ENCODE measurements around the gene SORCS2. TPM values are rescaled to one million over a fixed set of nuclear protein-coding genes. Genes with fewer than 3 reads are reported as not detected.

SORCS2 gene
- total and polyA plus RNA-seq, 2 of the 8 experiments (the other 6 are each of a cell fraction or from before 2014, with no cell fraction given): 0.36 to 1.8 TPM

- H2BK5ac ChIP-seq (ENCODE audit: low read depth, low read length): no peak overlapping the region
- ChIA-PET CTCF (ENCODE audit: partially characterized antibody) (interaction anchor here (0.9 to 9.5 kb wide), 7 partner anchors 30 to 317 kb away, joined by 3 to 80 read pairs (median 4); partner anchors contain the start of gene SORCS2), POLR2A (ENCODE audit: partially characterized antibody) (no interaction called here)
- no peak overlapping the region for H3K56ac ChIP-seq (replicated peaks; ENCODE audit: insufficient read length, low read depth, low read length)
- H3K36me3 ChIP-seq (ENCODE audit: control insufficient read depth in 2 of 4, insufficient read depth in 4 of 4, low read length in 3 of 4): no peaks in the 10 kb centered on the region
- H3K4me1 ChIP-seq (replicated peaks in 1 of 4; ENCODE audit: control insufficient read depth in 3 of 4, insufficient read depth in 4 of 4, low read length in 3 of 4): peaks cover 0 to 6% (median 5%) of the 10 kb centered on the region in 4 experiments; a peak in 4 of 7 replicates
- no peaks in the 10 kb centered on the region for H3K9me3 ChIP-seq (ENCODE audit: insufficient read depth in 2 of 2, low read depth in 1 of 2, low read length in 1 of 2)
- H3K79me2 ChIP-seq (ENCODE audit: control insufficient read depth in 1 of 2, insufficient read depth in 2 of 2, low read length in 2 of 2): no peaks in the 10 kb centered on the region
- H3K23me2 ChIP-seq (ENCODE audit: low read depth, low read length): no peaks in the 10 kb centered on the region
- H2BK20ac ChIP-seq (ENCODE audit: low read length): no peak overlapping the region
- no peak for DNase-seq (ENCODE audit: low read depth in 1 of 2, low spot score in 2 of 2)
- no peak overlapping the region for H2AFZ ChIP-seq (ENCODE audit: low read length)
- no peaks in the 10 kb centered on the region for H4K20me1 ChIP-seq (replicated peaks in 1 of 2; ENCODE audit: control insufficient read depth in 1 of 2, insufficient read depth in 2 of 2, low read length in 2 of 2)
- no peak overlapping the region for H3K23ac ChIP-seq (ENCODE audit: insufficient read length)
- H2BK15ac ChIP-seq (ENCODE audit: low read length): no peak overlapping the region
- no peak overlapping the region for H2BK120ac ChIP-seq (replicated peaks; ENCODE audit: low read depth, low read length)
- no peak overlapping the region for H3K14ac ChIP-seq (ENCODE audit: insufficient read length)
- H2BK12ac ChIP-seq (ENCODE audit: low read depth, low read length): no peak overlapping the region
- no peak overlapping the region for H3K4me3 ChIP-seq (ENCODE audit: extremely low read depth in 1 of 4, insufficient read depth in 2 of 4, low read depth in 3 of 4, low read length in 4 of 4)
- H3K27ac ChIP-seq (ENCODE audit: low read depth, low read length): no peak overlapping the region
- H4K91ac ChIP-seq (replicated peaks; ENCODE audit: insufficient read length, low read length): no peak overlapping the region
- H3K27me3 ChIP-seq (replicated peaks in 1 of 4; ENCODE audit: control insufficient read depth in 3 of 4, extremely low read depth in 1 of 4, insufficient read depth in 3 of 4, low read length in 3 of 4): no peaks in the 10 kb centered on the region; a peak in 1 of 7 replicates
- 86% methylated on average over 11 of the region's 11 CpGs; no CpG with 5 or more reads in 1 of the 2 experiments for WGBS, 2 experiments (ENCODE audit: extremely low coverage in 1 of 2, insufficient coverage in 1 of 2, insufficient read length in 1 of 2, insufficient replicate concordance in 2 of 2, low coverage in 1 of 2, low lambda C conversion rate in 2 of 2, missing lambda C conversion rate in 1 of 2)
- H4K8ac ChIP-seq (ENCODE audit: extremely low read depth, insufficient read depth, low read length): no peak overlapping the region
- FAIRE-seq: no peak
- no peak for TF ChIP-seq JUND (IDR thresholded peaks at IDR 0.05; ENCODE audit: low read length)
- no peak overlapping the region for H3K9ac ChIP-seq (replicated peaks in 1 of 4; ENCODE audit: extremely low read depth in 1 of 4, low read depth in 3 of 4, low read length in 3 of 4)
- H4K5ac ChIP-seq (ENCODE audit: insufficient read length, low read depth, low read length): no peak overlapping the region
- no peak overlapping the region for H2AK5ac ChIP-seq (ENCODE audit: low read depth, low read length)
- no peak overlapping the region for H3K4ac ChIP-seq (replicated peaks; ENCODE audit: insufficient read length, low read depth, low read length)
- H3K79me1 ChIP-seq (ENCODE audit: low read depth, low read length): no peaks in the 10 kb centered on the region
- H3K18ac ChIP-seq (ENCODE audit: extremely low read depth, low read length): no peak overlapping the region; the same call in 1 of the 2 replicates
- no peak overlapping the region for H3K4me2 ChIP-seq (ENCODE audit: insufficient read depth in 1 of 2, low read depth in 2 of 2, low read length in 2 of 2)
Measured at GRCh38 chr4:7331682-7332000, 139.3 kb downstream of the SORCS2 start.
